GM18870 (cell line): Measurements from ENCODE around the gene KYAT1.

ENCODE experiments used
- ATAC-seq: cut with Tn5 transposase; IDR thresholded peaks from one replicate; pipeline ENCODE4 v1.9.1; 2021; ENCODE audit warnings: moderate library complexity; ENCODE audit not compliant: unreplicated experiment

Gene KYAT1

DNA sequence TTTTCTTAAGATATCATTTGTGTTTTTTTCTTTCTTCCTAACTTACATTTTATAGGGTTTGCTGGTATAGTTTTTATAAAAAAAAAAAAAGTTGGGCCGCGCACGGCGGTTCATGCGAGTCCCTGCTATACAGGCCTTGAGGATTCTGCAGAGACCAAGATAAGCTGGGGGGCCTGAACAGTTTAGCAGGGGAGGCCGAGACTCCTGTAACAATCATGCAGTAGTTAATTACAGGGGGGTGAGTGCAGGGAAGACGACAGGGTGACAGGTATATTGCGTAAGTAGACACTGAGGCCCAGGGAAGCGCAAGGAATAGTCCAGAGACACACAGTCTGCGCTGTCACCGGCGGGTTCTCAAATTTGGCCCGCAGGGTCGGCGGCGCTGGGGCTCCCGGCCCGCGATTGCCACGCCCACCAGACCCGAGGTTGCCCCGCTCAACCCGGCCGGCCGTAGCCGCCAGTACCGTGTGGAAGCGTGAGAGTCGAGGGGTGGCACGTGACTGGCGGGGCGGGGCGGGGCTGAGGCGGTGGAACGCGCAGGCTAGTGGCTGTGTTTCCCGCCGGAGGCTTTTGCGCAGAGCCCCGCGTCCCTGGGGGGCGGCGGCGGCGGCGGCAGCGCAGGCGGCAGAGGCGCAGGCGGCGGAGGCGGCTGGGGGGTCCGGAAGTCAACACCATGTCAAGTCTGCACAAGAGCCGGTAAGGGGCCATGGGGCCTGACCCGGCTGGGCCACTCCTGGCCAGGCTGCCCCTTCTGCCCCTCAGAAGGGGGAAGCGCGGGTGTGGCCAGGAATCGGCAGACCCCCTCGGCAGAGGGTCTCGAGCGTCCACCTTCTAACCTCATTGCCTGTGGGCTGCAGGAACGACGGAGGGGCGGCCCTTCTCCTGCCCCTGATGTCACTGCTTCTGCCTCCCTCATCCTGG, 94.8 kb downstream of the KYAT1 start, which contains the start of gene TBC1D13:
Gene TBC1D13, plus strand, starts transcription at position 573 of the 921 bp plus-strand sequence. Its CDS starts 101 bp downstream, at position 674.
- ATAC-seq, result peak; percentile 66

DNA sequence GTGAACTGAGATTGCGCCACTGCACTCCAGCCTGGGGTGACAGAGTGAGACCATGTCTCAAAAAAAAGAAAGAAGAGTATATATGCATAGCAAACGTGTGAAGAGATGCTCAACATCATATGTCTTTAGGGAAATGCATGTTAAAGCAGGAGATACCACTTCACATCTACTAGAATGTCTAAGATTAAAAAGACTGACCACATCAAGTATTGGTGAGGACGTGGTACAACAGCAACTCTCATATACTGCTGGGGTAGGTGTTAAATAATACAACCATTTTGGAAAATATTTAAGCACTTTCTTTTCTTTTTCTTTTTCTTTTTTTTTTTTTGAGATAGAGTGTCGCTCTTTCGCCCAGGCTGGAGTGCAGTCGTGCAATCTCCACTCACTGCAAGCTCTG, 96.3 kb downstream of the KYAT1 start:
- no peak for ATAC-seq
